ENCODE measurements around the gene RPTOR.

DNA sequence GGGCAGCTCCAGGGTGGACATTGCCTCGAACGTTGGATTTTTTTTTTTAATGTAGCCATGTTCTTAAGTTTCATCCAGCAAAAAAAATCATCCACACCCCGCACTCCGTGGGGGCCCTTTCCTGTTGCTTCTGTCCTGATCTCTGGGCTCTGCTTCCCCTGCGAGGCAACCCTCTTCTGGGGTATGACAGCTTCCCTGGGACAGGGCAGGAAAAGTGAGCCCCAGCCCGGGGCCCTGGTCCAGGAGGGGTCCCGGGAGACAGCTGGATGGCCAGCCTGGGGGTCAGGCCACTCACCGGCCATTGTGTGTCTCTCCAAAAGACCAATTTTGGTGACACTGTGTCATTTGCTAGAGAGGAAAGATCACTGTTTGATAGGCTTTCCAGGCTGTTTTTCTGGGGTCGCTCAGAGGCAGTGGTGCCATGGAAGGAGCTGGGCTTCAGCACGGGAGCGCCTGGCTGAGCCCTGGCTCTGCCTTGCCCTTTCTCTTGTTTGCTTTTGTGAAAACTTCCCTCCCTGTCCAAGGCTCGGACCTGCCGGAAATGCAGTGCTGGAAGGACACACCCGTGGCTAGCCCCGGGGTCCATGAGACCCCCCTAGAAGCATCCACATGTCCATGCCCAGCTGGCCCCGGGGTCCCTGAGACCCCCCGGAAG is 406.0 kb downstream of the RPTOR start:
- TF ChIP-seq, protein P1, sequence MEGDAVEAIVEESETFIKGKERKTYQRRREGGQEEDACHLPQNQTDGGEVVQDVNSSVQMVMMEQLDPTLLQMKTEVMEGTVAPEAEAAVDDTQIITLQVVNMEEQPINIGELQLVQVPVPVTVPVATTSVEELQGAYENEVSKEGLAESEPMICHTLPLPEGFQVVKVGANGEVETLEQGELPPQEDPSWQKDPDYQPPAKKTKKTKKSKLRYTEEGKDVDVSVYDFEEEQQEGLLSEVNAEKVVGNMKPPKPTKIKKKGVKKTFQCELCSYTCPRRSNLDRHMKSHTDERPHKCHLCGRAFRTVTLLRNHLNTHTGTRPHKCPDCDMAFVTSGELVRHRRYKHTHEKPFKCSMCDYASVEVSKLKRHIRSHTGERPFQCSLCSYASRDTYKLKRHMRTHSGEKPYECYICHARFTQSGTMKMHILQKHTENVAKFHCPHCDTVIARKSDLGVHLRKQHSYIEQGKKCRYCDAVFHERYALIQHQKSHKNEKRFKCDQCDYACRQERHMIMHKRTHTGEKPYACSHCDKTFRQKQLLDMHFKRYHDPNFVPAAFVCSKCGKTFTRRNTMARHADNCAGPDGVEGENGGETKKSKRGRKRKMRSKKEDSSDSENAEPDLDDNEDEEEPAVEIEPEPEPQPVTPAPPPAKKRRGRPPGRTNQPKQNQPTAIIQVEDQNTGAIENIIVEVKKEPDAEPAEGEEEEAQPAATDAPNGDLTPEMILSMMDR (IDR thresholded peaks at IDR 0.05; ENCODE audit: low read depth, low read length): no peak
- no peak for TF ChIP-seq EZH2phosphoT487 (IDR thresholded peaks at IDR 0.05; ENCODE audit: low read depth)
